RPMI8226 (cell line): ENCODE results near the gene CDH23.

Experiments used
- DNase-seq: peaks from one replicate; pipeline ENCODE4 v3.0.0-alpha.2; 2015

CDH23 gene

DNA sequence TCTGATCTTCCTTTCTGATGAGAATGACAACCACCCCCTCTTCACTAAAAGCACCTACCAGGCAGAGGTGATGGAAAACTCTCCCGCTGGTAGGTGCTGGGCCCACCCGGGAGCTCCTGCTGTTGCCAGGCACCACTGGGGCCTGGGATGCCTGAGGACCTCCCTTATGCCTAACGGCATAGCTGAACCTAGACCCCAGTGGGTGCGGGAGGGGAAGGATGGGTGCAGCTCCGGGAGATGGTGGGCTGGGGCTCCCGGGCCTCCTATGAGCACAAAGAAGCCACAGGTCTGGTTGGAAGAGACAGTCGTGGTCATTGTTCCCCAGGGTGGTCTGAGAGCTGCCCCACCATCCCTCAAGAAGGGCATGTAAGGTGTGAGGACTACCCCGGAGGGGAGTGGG, 392.2 kb downstream of the CDH23 start:
- no peak for DNase-seq

DNA sequence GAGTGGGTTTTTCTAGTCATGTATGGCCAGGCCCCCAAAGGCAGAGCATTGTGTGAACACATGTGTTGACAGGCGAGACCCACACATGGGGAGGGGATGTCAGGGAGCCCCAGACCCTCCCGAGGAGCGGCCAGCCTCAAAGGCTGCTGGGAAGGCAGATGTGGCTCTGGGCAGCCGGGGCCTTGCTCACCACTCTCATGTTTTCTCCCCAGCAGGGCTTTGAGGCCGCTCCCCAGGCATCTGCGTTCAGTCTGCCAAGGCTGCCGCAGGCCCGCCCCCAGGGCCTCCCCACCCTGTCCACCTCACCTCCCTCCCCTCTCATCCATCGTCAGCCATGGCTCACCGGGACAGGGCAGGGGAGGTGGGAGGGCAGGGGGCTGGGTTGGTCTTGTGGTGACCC, 393.2 kb downstream of the CDH23 start:
- DNase-seq, result no peak

DNA sequence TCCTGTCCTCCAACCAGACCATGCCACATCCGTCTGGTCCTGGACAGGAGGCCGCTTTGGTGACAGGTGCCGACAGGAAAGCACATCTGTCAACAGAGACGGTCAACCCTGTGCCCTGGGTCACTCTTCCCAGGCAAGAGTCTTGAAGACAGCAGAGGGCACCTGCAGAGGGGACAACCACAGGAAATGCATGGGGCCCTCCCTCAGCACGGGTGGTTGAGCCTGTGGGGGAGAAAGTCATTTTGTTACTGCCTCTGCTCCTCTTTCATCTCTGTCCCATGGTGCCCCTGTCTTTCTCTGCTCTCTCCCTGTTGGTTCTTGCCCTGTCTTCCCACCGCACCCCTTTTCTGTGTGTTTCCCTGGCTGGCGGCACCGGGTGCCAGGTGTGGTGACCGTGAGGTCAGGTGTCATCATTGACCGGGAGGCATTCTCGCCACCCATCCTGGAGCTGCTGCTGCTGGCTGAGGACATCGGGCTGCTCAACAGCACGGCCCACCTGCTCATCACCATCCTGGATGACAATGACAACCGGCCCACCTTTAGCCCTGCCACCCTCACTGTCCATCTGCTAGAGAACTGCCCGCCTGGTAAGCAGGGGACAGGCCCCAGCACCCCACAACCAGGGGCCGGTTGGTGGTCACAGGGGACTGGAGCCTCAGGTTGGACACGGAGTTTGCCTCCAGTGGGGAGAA, 394.2 kb downstream of the CDH23 start:
- DNase-seq, result no peak

DNA sequence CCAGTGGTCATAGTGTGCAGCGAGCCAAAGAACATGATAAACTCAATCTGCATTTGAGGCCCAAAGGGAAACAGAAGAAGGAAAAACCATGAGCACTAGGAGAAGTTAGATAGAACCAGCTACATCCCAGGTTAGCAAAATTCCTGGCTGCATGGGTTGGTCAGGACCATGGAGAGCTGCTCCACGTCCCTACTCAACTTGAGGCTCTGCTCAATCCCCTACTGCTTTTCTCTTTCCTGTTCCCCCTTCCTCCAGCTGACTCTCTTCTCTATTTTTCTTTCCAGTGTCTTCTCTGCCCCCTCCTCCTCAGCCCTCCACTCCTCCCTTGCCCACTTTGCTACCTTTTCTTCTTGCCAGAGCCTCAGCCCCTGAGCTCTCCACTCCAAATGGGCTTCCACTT, 398.5 kb downstream of the CDH23 start:
- peak; percentile 46 for DNase-seq

DNA sequence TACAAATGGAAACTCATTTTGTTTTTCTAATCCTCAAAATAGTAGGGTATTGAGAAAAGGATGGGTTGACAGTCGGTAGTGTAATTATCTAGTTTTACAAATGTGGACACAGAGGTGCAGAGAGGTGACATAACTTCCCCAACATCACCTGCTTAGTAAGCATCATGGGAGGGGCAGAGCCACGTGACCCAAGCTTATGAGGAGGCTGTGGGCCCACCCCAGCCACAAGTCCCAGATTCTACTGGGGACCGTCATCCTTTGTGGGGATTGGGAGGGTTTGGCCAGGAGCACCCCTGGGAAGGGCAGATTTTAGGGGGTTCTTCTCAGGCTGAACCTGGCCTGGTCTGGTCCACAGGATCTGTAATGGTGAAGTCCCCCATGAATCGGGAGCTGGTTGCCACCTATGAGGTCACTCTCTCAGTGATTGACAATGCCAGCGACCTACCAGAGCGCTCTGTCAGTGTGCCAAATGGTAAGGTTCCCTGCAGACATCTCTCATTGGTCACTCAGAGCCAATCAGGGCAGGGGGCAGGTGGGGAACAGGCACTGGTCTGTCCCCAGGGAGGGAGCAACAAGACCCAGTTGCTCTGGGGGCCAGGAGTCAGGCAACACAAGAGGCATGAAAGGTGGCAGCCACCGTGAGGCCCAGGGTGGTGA, 400.2 kb downstream of the CDH23 start:
- DNase-seq, result no peak

DNA sequence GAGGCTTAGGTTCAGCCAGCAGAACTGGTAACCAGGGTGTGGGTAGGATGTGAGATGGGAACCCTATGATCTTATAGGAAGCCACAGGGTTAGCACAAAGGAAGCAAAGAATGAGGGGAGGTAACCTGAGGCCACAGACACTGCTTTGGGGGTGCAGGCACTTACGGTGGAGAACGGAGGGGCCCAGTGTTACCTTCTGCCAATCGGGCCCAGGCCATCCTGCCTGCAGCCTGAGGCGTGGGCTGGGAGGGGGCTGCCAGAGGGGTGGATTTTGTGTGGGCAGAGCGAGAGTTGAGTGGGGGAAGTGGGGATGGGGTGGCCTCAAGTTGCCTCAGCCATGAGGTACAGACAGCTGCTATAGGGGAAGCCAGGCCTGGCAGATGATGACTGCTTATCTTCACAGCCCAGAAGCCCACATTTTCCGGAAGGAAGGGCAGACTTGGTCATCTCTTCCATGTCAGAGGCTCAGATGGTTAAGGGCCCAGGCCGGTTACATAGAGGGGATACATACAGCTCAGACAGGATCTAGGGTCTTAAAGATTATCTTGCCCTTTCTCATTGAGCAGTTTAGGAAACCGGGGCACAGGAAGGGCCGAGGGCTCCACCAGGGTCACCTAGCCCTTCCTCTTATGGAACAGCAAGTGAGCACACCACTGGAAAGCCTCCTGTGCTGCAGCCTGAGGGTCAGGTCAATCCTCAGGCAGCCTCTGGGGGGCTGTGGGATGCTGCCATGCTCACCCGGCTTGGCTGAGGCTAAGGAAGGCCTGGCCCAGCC, 401.0 kb downstream of the CDH23 start:
- DNase-seq, result no peak

DNA sequence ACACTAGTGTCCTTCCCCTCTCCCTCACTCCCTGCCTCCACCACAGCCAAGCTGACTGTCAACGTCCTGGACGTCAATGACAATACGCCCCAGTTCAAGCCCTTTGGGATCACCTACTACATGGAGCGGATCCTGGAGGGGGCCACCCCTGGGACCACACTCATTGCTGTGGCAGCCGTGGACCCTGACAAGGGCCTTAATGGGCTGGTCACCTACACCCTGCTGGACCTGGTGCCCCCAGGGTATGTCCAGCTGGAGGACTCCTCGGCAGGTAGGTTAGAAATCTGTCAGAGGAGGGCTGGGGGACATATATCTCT, 401.5 kb downstream of the CDH23 start:
- no peak for DNase-seq

DNA sequence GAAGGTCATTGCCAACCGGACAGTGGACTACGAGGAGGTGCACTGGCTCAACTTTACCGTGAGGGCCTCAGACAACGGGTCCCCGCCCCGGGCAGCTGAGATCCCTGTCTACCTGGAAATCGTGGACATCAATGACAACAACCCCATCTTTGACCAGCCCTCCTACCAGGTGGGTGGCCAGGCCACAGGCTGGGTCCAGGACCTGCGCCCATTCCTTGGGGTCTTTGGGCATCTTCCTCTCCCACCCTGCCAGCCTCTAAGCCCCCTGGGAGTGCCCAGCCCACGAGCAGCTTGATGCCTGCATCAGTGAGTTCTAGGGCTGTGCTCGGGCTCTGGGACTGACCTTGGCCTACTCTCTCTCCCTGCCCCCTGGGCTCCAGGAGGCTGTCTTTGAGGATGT, 402.4 kb downstream of the CDH23 start:
- DNase-seq, result no peak

DNA sequence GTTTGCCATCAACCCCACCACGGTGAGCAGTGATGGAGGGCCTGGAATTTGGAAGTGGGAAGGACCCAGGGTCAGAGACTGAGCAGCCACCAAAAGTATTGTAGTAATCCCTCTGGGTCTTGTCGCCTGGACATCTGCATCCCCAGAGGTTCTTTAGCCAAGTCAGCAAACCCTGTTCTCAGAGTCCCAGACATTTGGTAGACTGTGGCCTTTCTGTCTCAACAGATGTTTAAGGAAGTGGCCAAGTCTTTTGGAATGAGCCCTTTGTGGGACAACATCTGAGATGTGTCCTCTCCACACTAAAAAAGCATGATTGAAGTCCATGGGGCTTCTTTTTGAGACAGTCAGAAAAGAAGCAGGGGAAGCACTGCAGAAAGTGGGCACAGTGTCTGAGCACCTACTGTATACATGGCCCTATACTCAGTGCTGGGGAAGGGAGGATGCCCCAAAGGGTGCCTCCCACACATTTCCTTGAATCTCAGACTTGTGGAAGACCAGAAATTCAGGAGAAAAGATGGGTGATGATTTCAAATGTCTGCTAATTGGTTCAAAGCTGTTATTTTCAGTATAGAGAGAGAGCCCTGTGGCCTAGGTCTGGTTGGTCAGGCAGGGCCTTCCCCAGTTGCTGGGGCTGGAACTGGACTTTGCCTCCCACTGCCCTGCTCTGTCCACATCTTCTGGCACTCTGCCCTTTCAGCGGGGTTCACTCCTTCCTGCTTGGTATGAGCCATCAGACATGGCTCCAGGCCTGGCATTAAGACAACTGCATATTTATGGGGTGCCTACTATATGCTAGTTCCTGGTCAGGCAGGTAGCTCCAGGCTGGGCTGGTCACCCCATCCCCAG, 403.1 kb downstream of the CDH23 start:
- no peak for DNase-seq

DNA sequence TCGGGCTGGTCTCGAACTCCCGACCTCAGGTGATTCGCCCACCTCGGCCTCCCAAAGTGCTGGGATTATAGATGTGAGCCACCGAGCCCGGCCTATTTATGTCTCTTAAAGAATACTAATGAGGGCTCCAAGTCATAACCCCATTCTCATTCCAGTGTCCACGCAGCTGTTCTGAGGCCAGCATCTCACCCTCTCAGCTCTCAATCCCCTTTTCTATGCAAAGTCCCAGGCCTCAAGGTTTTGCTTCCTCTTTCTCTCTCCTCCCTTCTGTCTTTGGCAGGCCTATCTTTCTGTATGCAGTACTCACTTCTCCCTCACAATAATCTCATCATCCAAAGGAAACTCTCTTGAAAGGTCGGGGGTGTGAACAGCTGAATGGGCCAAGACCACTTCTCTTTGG, 404.6 kb downstream of the CDH23 start:
- peak; percentile 81 for DNase-seq

DNA sequence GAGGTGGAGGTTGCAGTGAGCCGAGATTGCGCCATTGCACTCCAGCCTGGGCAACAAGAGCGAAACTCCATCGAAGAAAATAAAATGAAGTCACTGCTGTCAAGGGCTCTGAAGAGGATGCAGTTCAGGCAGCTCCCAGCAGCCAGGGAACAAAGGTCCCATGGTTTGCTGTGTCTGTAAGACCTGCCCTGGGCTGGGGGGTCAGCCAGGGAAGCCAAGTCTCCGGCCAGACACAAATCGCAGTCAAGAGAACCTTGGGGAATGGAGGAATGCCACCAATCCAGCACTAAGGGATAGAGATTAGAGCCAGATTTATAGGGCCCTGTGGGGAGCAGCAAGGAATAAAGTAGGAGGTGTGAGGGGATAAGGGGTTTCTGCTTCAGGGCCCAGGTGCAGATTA, 405.5 kb downstream of the CDH23 start:
- no peak for DNase-seq

DNA sequence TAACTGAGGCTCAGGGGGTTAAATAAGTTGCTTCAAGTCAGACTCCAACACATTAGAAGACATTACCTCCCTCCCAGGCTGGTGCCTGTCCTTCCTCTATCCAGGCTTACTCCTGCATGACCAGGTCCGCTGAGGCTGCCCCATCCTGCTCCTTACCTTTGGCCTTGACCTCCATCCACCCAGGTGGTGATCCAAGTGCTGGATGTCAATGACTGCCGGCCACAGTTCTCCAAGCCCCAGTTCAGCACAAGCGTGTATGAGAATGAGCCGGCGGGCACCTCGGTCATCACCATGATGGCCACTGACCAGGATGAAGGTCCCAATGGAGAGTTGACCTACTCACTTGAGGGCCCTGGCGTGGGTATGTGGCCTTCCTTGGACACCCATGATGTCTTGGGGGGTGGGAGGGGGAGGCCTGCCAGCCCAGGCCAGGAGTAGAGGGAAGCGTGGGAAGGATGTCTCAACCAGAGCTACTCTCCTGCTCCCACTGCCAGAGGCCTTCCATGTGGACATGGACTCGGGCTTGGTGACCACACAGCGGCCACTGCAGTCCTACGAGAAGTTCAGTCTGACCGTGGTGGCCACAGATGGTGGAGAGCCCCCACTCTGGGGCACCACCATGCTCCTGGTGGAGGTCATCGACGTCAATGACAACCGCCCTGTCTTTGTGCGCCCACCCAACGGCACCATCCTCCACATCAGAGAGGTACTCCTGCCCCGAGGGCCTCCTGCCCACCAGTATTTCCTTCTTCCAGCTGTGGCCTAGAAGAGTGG, 406.2 kb downstream of the CDH23 start:
- DNase-seq, result no peak

DNA sequence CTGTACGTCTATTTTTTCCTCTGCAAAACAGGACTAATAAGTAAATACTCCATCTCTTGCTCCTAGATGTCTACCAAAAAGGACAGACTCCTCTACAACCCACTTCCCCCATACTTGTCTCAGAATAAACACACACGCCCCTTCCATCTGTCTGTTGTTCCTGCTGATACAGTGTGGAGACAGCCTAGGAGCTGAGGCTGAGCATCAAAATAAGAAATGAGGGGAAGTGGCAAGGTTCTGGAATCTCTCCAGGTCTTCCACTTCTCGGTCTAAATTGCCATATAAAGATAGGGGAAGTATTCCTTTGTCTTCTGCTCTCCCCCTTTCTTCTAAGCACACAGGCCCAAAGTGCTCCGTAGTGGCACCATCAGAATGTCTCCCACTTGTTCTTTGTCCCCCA, 407.4 kb downstream of the CDH23 start:
- DNase-seq, result no peak

DNA sequence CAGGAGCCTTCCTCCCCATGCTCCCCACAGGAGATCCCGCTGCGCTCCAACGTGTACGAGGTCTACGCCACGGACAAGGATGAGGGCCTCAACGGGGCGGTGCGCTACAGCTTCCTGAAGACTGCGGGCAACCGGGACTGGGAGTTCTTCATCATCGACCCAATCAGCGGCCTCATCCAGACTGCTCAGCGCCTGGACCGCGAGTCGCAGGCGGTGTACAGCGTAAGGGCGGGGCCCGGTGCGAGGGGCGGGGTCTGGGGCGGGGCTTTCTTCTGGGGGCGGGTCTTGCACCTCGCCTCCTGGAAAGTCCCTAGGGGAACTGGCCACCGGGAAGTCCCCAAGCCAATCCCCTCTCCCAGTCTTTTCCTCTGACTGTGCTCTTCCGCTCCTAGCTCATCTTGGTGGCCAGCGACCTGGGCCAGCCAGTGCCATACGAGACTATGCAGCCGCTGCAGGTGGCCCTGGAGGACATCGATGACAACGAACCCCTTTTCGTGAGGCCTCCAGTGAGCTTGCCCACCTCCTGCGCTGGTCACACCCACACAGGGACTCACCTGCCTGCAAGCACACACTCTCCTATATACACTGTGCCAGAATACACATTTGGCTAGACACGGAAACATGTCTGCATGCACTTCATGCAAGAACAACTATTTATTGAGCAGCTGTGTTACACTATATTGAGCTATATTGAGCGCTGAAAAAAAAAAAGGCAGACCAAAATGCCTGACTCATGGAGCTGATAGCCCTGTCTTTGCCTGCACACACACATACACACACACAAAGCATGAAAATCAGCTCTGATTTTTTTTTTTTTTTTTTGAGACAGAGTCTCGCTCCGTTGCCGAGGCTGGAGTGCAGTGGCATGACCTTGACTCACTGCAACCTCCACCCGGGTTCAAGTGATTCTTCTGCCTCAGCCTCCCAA, 409.3 kb downstream of the CDH23 start:
- no peak for DNase-seq

DNA sequence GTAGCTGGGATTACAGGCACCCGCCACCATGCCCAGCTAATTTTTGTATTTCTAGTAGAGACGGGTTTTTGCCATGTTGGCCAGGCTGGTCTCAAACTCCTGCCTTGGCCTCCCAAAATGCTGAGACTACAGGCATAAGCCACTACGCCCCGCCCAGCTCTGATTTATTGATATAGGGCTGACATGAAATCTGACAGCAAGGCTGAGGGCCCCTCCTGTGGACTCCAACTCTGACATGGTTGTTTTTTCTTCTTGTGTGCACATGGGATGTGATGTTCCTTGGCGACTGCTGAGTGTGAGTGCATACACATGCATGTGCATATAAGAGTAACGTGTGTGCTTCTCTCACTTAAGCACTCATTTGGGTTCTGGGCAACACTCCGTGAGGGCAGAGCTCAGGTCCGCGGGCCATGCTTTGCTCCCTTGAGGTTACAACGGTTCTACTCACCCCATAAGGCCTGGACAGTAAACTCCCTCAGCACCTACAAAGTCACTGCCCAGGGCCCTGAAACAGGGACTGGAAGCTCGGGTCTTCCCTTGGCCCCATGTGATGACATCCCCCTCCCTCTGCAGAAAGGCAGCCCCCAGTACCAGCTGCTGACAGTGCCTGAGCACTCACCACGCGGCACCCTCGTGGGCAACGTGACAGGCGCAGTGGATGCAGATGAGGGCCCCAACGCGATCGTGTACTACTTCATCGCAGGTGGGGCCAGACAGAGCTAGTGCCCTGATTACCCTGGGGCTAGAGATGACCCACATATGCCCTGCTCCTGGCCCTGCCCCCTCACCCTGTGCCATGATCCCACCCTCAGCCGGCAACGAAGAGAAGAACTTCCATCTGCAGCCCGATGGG, 410.2 kb downstream of the CDH23 start:
- DNase-seq, result no peak

DNA sequence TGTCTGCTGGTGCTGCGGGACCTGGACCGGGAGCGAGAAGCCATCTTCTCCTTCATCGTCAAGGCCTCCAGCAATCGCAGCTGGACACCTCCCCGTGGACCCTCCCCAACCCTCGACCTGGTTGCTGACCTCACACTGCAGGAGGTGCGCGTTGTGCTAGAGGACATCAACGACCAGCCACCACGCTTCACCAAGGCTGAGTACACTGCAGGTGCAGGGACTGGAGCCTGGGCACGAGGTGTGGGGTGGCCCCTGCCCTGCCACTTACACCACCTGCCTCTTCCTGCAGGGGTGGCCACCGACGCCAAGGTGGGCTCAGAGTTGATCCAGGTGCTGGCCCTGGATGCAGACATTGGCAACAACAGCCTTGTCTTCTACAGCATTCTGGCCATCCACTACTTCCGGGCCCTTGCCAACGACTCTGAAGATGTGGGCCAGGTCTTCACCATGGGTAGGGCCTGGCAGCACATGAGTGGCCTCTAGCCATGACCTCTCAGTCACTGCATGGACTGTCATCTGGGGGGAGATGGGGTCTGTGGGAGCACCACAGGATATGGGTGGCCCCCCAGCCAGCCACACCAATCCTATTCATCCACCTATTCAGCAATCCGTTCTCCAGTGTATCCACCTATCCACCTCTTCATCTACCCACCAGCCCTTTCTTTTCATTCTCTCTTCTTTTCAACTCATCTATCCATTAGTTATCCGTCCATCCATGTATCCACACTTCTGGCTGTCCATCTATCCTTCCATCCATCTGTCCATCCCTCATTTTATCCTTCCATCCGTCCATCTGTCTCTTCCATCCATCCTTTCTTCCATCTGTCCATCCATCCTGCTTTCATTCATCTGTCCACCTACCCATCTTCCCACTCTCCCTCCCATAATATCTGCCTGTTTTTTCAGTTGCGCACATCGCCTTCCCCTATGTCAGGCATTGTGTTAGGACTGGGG, 411.1 kb downstream of the CDH23 start:
- DNase-seq, result no peak

DNA sequence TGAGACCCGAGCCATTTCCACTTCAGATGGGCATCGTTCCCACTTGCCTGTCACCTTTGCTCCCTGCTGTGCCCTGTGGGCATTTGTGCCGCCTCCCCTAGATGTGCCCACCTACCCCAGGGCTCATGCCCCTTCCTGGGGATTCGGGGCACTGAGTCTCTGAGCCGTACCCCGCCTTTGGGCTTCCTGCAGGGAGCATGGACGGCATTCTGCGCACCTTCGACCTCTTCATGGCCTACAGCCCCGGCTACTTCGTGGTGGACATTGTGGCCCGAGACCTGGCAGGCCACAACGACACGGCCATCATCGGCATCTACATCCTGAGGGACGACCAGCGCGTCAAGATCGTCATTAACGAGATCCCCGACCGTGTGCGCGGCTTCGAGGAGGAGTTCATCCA, 412.9 kb downstream of the CDH23 start:
- no peak for DNase-seq

DNA sequence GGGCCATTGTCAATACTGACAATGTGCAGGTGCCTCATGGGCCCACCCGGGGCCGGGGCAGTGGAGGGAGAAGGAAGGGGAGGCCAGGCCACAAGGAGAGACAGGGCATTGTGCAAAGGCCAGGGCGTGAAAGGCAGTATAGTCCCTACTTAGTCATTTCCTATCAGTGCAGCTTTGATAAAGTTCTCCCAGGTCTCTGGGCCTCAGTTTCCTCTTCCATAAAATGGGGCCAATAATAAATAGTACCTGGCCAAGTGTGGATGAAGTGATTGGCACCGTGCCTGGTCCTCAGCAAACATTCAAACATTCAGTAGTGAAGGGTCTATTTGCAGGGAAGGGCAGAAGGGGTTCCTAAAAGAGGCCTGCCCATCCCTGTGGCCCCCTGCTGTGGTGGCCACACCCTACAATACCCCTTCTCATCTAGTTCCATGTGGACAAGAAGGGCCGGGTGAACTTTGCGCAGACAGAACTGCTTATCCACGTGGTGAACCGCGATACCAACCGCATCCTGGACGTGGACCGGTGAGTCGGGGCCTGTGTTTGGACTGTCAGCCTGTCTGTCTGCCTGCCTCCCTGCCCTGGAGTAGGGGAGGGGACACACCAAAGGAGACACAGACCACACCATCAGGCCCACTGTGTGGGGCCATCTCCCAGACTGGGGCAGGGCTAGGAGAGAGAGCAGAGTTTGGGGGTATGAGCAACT, 413.5 kb downstream of the CDH23 start:
- no peak for DNase-seq

DNA sequence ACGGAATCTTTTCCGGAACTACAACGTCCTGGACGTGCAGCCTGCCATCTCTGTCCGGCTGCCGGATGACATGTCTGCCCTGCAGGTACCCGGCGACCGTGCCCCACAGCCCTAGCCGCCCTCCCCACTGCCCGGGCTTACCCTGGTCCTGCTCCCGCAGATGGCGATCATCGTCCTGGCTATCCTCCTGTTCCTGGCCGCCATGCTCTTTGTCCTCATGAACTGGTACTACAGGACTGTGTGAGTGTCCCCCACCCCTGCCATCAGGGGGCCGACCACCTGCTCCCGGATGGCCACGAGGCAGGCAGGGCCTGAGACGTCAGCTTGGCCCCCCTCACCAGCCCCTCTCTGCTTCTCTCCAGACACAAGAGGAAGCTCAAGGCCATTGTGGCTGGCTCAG, 414.6 kb downstream of the CDH23 start:
- DNase-seq, result no peak
